Progenitor cell of endocrine pancreas (in vitro differentiated cells): Measurements from ENCODE around the gene POC1B. TPM values are rescaled to one million over a fixed set of nuclear protein-coding genes. Genes with fewer than 3 reads are reported as not detected.

Source experiments
- DNase-seq: peaks from one replicate; pipeline ENCODE4 v3.0.0; 2021; ENCODE audit warnings: low spot score; ENCODE audit not compliant: unreplicated experiment
- H3K27ac Mint-ChIP-seq: 2 replicates; pipeline ENCODE4 v1.8.0; 2021; ENCODE audit warnings: mild to moderate bottlenecking, moderate library complexity, mixed read lengths
- H3K27me3 Mint-ChIP-seq: 2 replicates; pipeline ENCODE4 v1.8.0; 2021; ENCODE audit warnings: mixed read lengths
- H3K36me3 Mint-ChIP-seq: 2 replicates; pipeline ENCODE4 v1.8.0; 2022; ENCODE audit warnings: mixed read lengths; ENCODE audit not compliant: insufficient read depth
- H3K4me1 Mint-ChIP-seq: 2 replicates; pipeline ENCODE4 v1.8.0; 2021; ENCODE audit warnings: low read depth, mixed read lengths
- H3K4me3 Mint-ChIP-seq: 2 replicates; pipeline ENCODE4 v1.8.0; 2021; ENCODE audit warnings: low read depth, mild to moderate bottlenecking, moderate library complexity, mixed read lengths
- H3K9me3 Mint-ChIP-seq: 2 replicates; pipeline ENCODE4 v1.8.0; 2021; ENCODE audit warnings: low read depth, mixed read lengths
- total RNA-seq: library from RNA; stranded (reverse); gene quantifications from 2 replicates; pipeline ENCODE4 v1.2.1, GENCODE V29; 2021
- TF ChIP-seq, protein P1 (sequence below): fragments of 200-600 bp; sonication (generic); IDR thresholded peaks from one replicate; pipeline ENCODE4 v1.5.0; 2021; ENCODE audit warnings: antibody characterized with exemption, mild to moderate bottlenecking; ENCODE audit not compliant: unreplicated experiment

Gene POC1B
- total RNA-seq, 1 donor from 2014 or later, result 34.4 TPM

- DNase-seq, result no peak
- TF ChIP-seq, protein P1, sequence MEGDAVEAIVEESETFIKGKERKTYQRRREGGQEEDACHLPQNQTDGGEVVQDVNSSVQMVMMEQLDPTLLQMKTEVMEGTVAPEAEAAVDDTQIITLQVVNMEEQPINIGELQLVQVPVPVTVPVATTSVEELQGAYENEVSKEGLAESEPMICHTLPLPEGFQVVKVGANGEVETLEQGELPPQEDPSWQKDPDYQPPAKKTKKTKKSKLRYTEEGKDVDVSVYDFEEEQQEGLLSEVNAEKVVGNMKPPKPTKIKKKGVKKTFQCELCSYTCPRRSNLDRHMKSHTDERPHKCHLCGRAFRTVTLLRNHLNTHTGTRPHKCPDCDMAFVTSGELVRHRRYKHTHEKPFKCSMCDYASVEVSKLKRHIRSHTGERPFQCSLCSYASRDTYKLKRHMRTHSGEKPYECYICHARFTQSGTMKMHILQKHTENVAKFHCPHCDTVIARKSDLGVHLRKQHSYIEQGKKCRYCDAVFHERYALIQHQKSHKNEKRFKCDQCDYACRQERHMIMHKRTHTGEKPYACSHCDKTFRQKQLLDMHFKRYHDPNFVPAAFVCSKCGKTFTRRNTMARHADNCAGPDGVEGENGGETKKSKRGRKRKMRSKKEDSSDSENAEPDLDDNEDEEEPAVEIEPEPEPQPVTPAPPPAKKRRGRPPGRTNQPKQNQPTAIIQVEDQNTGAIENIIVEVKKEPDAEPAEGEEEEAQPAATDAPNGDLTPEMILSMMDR, result peak; percentile 23
- H3K27me3 Mint-ChIP-seq, result no peaks in the 10 kb centered on the region
- H3K27ac Mint-ChIP-seq, result no peak overlapping the region
- peaks cover 9% of the 10 kb centered on the region for H3K36me3 Mint-ChIP-seq
- no peak overlapping the region for H3K4me3 Mint-ChIP-seq
- H3K9me3 Mint-ChIP-seq, result no peaks in the 10 kb centered on the region
- peaks cover under 1% of the 10 kb centered on the region for H3K4me1 Mint-ChIP-seq
Measured at GRCh38 chr12:89421092-89421835, 104.6 kb downstream of the POC1B start.

- Mint-ChIP-seq H3K9me3 (no peaks in the 10 kb centered on the region), H3K36me3 (no peaks in the 10 kb centered on the region), H3K27ac (no peak overlapping the region), H3K27me3 (no peaks in the 10 kb centered on the region), H3K4me3 (no peak overlapping the region), H3K4me1 (peaks cover 3% of the 10 kb centered on the region)
- TF ChIP-seq, protein P1, result no peak
- DNase-seq, result no peak
Measured at GRCh38 chr12:89418228-89418910, 107.5 kb downstream of the POC1B start.

GRCh38 chr12:89417246-89417977 lies 108.4 kb downstream of the POC1B start:
- peaks cover 3% of the 10 kb centered on the region for H3K4me1 Mint-ChIP-seq
- TF ChIP-seq, protein P1, result no peak
- H3K4me3 Mint-ChIP-seq, result no peak overlapping the region
- H3K27ac Mint-ChIP-seq, result no peak overlapping the region
- H3K36me3 Mint-ChIP-seq, result no peaks in the 10 kb centered on the region
- no peaks in the 10 kb centered on the region for H3K27me3 Mint-ChIP-seq
- DNase-seq, result no peak
- no peaks in the 10 kb centered on the region for H3K9me3 Mint-ChIP-seq

- Mint-ChIP-seq H3K27me3 (no peaks in the 10 kb centered on the region), H3K36me3 (no peaks in the 10 kb centered on the region), H3K9me3 (no peaks in the 10 kb centered on the region), H3K4me1 (peaks cover 4% of the 10 kb centered on the region), H3K4me3 (no peak overlapping the region), H3K27ac (no peak overlapping the region)
- no peak for DNase-seq
- TF ChIP-seq, protein P1, result no peak
Measured at GRCh38 chr12:89416049-89416792, 109.6 kb downstream of the POC1B start.

DNA sequence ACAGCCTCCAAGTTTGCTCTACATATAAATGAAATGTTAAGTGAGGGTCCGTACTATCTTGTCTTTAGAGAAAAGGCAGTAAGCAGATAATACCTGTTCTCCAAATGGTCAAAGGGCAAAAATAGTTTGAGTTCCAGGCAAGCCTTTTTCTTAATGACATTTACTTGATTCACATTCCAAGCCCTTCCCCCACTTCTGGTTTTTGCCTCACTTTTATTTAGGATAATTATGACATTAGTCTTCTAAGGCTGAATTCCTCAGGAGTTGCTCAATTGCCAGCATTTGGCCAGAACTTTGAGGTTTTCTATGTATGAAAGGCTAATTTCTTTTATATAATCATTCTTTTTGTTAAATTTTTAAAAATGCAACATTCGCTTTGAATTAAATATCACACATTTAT lies 111.0 kb downstream of the POC1B start:
- H3K9me3 Mint-ChIP-seq, result peaks cover 3% of the 10 kb centered on the region
- TF ChIP-seq, protein P1, result no peak
- no peak for DNase-seq
- H3K36me3 Mint-ChIP-seq, result peaks cover 3% of the 10 kb centered on the region
- H3K4me3 Mint-ChIP-seq, result no peak overlapping the region
- H3K27ac Mint-ChIP-seq, result no peak overlapping the region
- no peaks in the 10 kb centered on the region for H3K27me3 Mint-ChIP-seq
- peaks cover 4% of the 10 kb centered on the region for H3K4me1 Mint-ChIP-seq
